IMR-90 (cell line): ENCODE measurements around the gene MLIP. TPM values are rescaled to one million over a fixed set of nuclear protein-coding genes. Genes with fewer than 3 reads are reported as not detected.

Experiments
- ATAC-seq: fragments of 200-7000 bp; cut with Tn5 transposase; 2 replicates; pipeline ENCODE4 v1.9.1; 2020; ENCODE audit warnings: low read depth, mild to moderate bottlenecking, moderate library complexity
- BruUV-seq: library from RNA; stranded (reverse); fragments of 400-500 nt; replicated peaks from 2 replicates; lab custom pipeline; 2021; lab: Mats Ljungman, UMichigan
- CTCF ChIA-PET: fragments of 300-600 bp; formaldehyde crosslinking; extraction: SDS; loops from one replicate; lab custom pipeline; 2021; ENCODE audit warnings: antibody characterized with exemption; lab: Yijun Ruan, JAX
- POLR2A ChIA-PET: fragments of 300-600 bp; sonication (Branson Sonifier 250); formaldehyde crosslinking; loops from one replicate; lab custom pipeline; 2022; ENCODE audit warnings: antibody characterized with exemption; ENCODE audit not compliant: unreplicated experiment; lab: Charles Lee
- DNase-seq: peaks from one replicate; pipeline ENCODE4 v3.0.0; 2013
- H2AFZ ChIP-seq: replicated peaks from 2 replicates; pipeline ENCODE3; 2013; ENCODE audit warnings: low read length, mild to moderate bottlenecking; ENCODE audit not compliant: poor library complexity
- H2AK5ac ChIP-seq: 2 replicates; pipeline ENCODE4 v1.6.1; 2013; ENCODE audit warnings: low read depth, low read length, inconsistent platforms
- H2AK9ac ChIP-seq: replicated peaks from 2 replicates; pipeline ENCODE3; 2013; ENCODE audit warnings: mild to moderate bottlenecking, low read depth, low read length, moderate library complexity; ENCODE audit not compliant: poor library complexity
- H2BK120ac ChIP-seq: 2 replicates; pipeline ENCODE4 v1.6.1; 2013; ENCODE audit warnings: low read depth, low read length, inconsistent platforms
- H2BK15ac ChIP-seq: 3 replicates; pipeline ENCODE4 v1.6.1; 2013; ENCODE audit warnings: low read depth, low read length, inconsistent platforms
- H2BK20ac ChIP-seq: 2 replicates; pipeline ENCODE4 v1.6.1; 2013; ENCODE audit warnings: low read depth, mild to moderate bottlenecking, inconsistent platforms, low read length, moderate library complexity
- H2BK5ac ChIP-seq: 2 replicates; pipeline ENCODE4 v1.6.1; 2013; ENCODE audit warnings: mild to moderate bottlenecking, low read depth, low read length, inconsistent platforms; ENCODE audit not compliant: poor library complexity, severe bottlenecking
- H3K14ac ChIP-seq: replicated peaks from 2 replicates; pipeline ENCODE4 v1.6.1; 2013; ENCODE audit warnings: low read depth, low read length, inconsistent platforms
- H3K18ac ChIP-seq: 2 replicates; pipeline ENCODE4 v1.6.1; 2013; ENCODE audit warnings: low read depth, low read length, control low read depth
- H3K23ac ChIP-seq: 2 replicates; pipeline ENCODE4 v1.6.1; 2013; ENCODE audit warnings: low read depth, low read length, inconsistent platforms
- H3K27ac ChIP-seq: 2 replicates; pipeline ENCODE4 v1.5.1; 2013; ENCODE audit warnings: mild to moderate bottlenecking, control low read depth, low read length; ENCODE audit not compliant: insufficient read depth
- H3K27me3 ChIP-seq: 2 replicates; pipeline ENCODE4 v1.6.1; 2013; ENCODE audit warnings: low read length; ENCODE audit not compliant: control insufficient read depth, insufficient read depth
- H3K36me3 ChIP-seq: 2 replicates; pipeline ENCODE4 v1.6.1; 2013; ENCODE audit warnings: low read length, mixed read lengths; ENCODE audit not compliant: control insufficient read depth, insufficient read depth
- H3K4ac ChIP-seq: 2 replicates; pipeline ENCODE4 v1.6.1; 2013; ENCODE audit warnings: low read depth, low read length, inconsistent platforms
- H3K4me1 ChIP-seq: 2 replicates; pipeline ENCODE4 v1.6.1; 2013; ENCODE audit warnings: low read length, mixed read lengths; ENCODE audit not compliant: control insufficient read depth, insufficient read depth
- H3K4me2 ChIP-seq: 2 replicates; pipeline ENCODE4 v1.6.1; 2013; ENCODE audit warnings: low read depth, mild to moderate bottlenecking, control low read depth, low read length, moderate library complexity
- H3K4me3 ChIP-seq: 2 replicates; pipeline ENCODE4 v1.5.1; 2013; ENCODE audit warnings: low read depth, mild to moderate bottlenecking, control low read depth, low read length, moderate library complexity; ENCODE audit not compliant: insufficient read depth
- H3K56ac ChIP-seq: 2 replicates; pipeline ENCODE4 v1.6.1; 2013; ENCODE audit warnings: low read length, inconsistent platforms; ENCODE audit not compliant: insufficient read depth; ENCODE audit errors: extremely low read depth
- H3K79me1 ChIP-seq, 2 experiments: 2 replicates each; pipeline ENCODE4 v1.6.1; 2013; ENCODE audit warnings: low read length in 2 of 2, inconsistent platforms in 1 of 2, low read depth in 1 of 2
- H3K9ac ChIP-seq: 2 replicates; pipeline ENCODE4 v1.6.1; 2013; ENCODE audit warnings: low read depth, low read length, control low read depth
- H3K9me1 ChIP-seq: 2 replicates; pipeline ENCODE4 v1.6.1; 2013; ENCODE audit warnings: low read length, inconsistent platforms; ENCODE audit not compliant: insufficient read depth
- H3K9me3 ChIP-seq: 2 replicates; pipeline ENCODE4 v1.6.1; 2013; ENCODE audit warnings: low read length; ENCODE audit not compliant: control insufficient read depth, insufficient read depth
- H4K20me1 ChIP-seq: 2 replicates; pipeline ENCODE4 v1.6.1; 2013; ENCODE audit warnings: low read length, inconsistent platforms; ENCODE audit not compliant: insufficient read depth
- H4K5ac ChIP-seq: 2 replicates; pipeline ENCODE4 v1.6.1; 2013; ENCODE audit warnings: mild to moderate bottlenecking, low read depth, low read length, control low read depth
- H4K8ac ChIP-seq, 2 experiments: 2 replicates each; pipeline ENCODE4 v1.6.1; 2013; ENCODE audit warnings: low read depth in 2 of 2, low read length in 2 of 2, control low read depth in 1 of 2, inconsistent platforms in 1 of 2
- H4K91ac ChIP-seq: 2 replicates; pipeline ENCODE4 v1.6.1; 2013; ENCODE audit warnings: low read depth, low read length, inconsistent platforms; ENCODE audit not compliant: insufficient read depth
- BHLHE40 ChIP-seq: fragments of 150-350 bp; IDR thresholded peaks from 2 replicates; pipeline ENCODE4 v1.6.1; 2016; ENCODE audit warnings: mild to moderate bottlenecking, low read depth, low read length
- CEBPB ChIP-seq: IDR thresholded peaks from 2 replicates; pipeline ENCODE4 v1.6.1; 2012; ENCODE audit warnings: low read depth, low read length, improper control_type of control experiment
- CHD1 ChIP-seq: IDR thresholded peaks from 2 replicates; pipeline ENCODE4 v1.6.1; 2012; ENCODE audit warnings: low read depth, low read length, improper control_type of control experiment
- FOS ChIP-seq: fragments of 150-350 bp; IDR thresholded peaks from 2 replicates; pipeline ENCODE4 v1.6.1; 2016; ENCODE audit warnings: low read depth, low read length
- MAFK ChIP-seq: IDR thresholded peaks from 2 replicates; pipeline ENCODE4 v1.6.1; 2012; ENCODE audit warnings: low read depth, low read length, improper control_type of control experiment
- MAZ ChIP-seq: IDR thresholded peaks from 2 replicates; pipeline ENCODE4 v1.6.1; 2012; ENCODE audit warnings: low read depth, mild to moderate bottlenecking, low read length, improper control_type of control experiment, moderate library complexity, borderline replicate concordance
- NFE2L2 ChIP-seq: fragments of 150-350 bp; IDR thresholded peaks from 2 replicates; pipeline ENCODE4 v1.6.1; 2016; ENCODE audit warnings: low read depth, mild to moderate bottlenecking, low read length
- POLR2A ChIP-seq: IDR thresholded peaks from 2 replicates; pipeline ENCODE4 v1.6.1; 2012; ENCODE audit warnings: mild to moderate bottlenecking, low read depth, low read length
- RAD21 ChIP-seq: IDR thresholded peaks from 2 replicates; pipeline ENCODE4 v1.6.1; 2012; ENCODE audit warnings: low read length, improper control_type of control experiment
- RCOR1 ChIP-seq: IDR thresholded peaks from 2 replicates; pipeline ENCODE4 v1.6.1; 2012; ENCODE audit warnings: mild to moderate bottlenecking, low read length, improper control_type of control experiment; ENCODE audit not compliant: insufficient replicate concordance
- RFX5 ChIP-seq: IDR thresholded peaks from 2 replicates; pipeline ENCODE4 v1.8.0; 2012; ENCODE audit warnings: low read depth, mild to moderate bottlenecking, low read length, moderate library complexity
- SMC3 ChIP-seq: fragments of 150-350 bp; IDR thresholded peaks from 2 replicates; pipeline ENCODE4 v1.6.1; 2016; ENCODE audit warnings: low read depth, mild to moderate bottlenecking, antibody characterized with exemption, low read length, moderate library complexity
- WGBS, 2 experiments: methylation state at CpG; one replicate each; pipeline versions ENCODE4 v1.1.5 to v1.1.7; 2013; ENCODE audit warnings: missing lambda C conversion rate in 2 of 2; ENCODE audit not compliant: insufficient read length in 1 of 2; ENCODE audit errors: extremely low coverage in 2 of 2; 5-methylcytosine and 5-hydroxymethylcytosine counted together
- dilution Hi-C: fragments of 300-500 bp; cut with HindIII; formaldehyde crosslinking; loops from one replicate; pipeline ENCODE4 v1.14.3; 2018; ENCODE audit warnings: low sequenced_read_pairs; ENCODE audit not compliant: unreplicated experiment
- in situ Hi-C: fragments of 300-500 bp; cut with MboI; formaldehyde crosslinking; loops from 3 replicates; pipeline ENCODE4 v1.14.3; 2019; ENCODE audit warnings: low sequenced_read_pairs, inconsistent platforms, mixed read lengths
- intact Hi-C: fragments of 100-400 bp; cut with micrococcal nuclease; formaldehyde crosslinking; loops from 2 replicates; pipeline ENCODE4 v1.10.0; 2022
- polyA plus RNA-seq, 3 experiments: library from polyadenylated mRNA; depleted of rRNA; stranded (reverse); fragments of >200 nt; gene quantifications; 2 replicates each; pipeline ENCODE4 v1.2.3, GENCODE V29; 2012; ENCODE audit warnings: low replicate concordance in 1 of 3
- total RNA-seq: library from RNA; depleted of rRNA; stranded (reverse); fragments of >200 nt; gene quantifications from 2 replicates; pipeline ENCODE4 v1.2.3, GENCODE V29; 2012
- TF ChIP-seq, protein P1 (sequence below): fragments of 150-350 bp; IDR thresholded peaks from 2 replicates; pipeline ENCODE4 v1.6.1; 2017; ENCODE audit warnings: mild to moderate bottlenecking, antibody characterized with exemption, low read length, low read depth
- TF ChIP-seq, protein P2 (sequence below): conservative IDR thresholded peaks from 2 replicates; pipeline ENCODE4 v1.5.1; 2012; ENCODE audit warnings: mild to moderate bottlenecking, low read depth, low read length, improper control_type of control experiment

The MLIP gene
- total and polyA plus RNA-seq, 2 of the 4 experiments (the other 2 are of a cell fraction): not detected

DNA sequence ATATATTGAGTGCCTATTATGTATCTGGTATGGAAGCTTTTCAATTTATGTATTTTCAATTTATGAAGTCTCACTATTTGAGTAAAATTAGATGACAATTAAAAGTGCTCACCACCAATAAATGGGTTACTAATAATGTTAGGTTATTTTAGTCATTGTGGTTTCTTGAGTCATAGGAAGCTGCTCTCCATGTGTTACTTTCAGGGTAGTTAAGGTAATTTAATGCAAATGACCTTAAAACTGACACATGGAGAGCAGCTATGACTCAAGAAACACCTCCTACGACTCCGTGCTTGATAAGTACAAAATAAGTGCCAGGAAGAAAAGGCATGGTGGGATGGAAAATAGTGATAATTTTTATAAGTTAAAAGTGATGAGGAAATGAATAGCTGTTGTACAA is 180.5 kb downstream of the MLIP start:
- peaks cover 4% of the 10 kb centered on the region; the same call in 1 of the 2 replicates for H3K9me1 ChIP-seq
- H3K56ac ChIP-seq: no peak overlapping the region
- H2BK5ac ChIP-seq: no peak overlapping the region
- in situ Hi-C loops: no loop called here
- H3K14ac ChIP-seq: no peak overlapping the region
- H3K36me3 ChIP-seq: no peaks in the 10 kb centered on the region
- no peak for TF ChIP-seq MAFK
- TF ChIP-seq CHD1: no peak
- no peak for TF ChIP-seq SMC3
- TF ChIP-seq FOS: no peak
- TF ChIP-seq, protein P1, sequence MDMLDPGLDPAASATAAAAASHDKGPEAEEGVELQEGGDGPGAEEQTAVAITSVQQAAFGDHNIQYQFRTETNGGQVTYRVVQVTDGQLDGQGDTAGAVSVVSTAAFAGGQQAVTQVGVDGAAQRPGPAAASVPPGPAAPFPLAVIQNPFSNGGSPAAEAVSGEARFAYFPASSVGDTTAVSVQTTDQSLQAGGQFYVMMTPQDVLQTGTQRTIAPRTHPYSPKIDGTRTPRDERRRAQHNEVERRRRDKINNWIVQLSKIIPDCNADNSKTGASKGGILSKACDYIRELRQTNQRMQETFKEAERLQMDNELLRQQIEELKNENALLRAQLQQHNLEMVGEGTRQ: no peak
- no peak for TF ChIP-seq BHLHE40
- TF ChIP-seq RCOR1: no peak
- TF ChIP-seq MAZ: no peak
- TF ChIP-seq POLR2A: no peak
- no peak for TF ChIP-seq RAD21
- no peak for TF ChIP-seq NFE2L2
- TF ChIP-seq, protein P2, sequence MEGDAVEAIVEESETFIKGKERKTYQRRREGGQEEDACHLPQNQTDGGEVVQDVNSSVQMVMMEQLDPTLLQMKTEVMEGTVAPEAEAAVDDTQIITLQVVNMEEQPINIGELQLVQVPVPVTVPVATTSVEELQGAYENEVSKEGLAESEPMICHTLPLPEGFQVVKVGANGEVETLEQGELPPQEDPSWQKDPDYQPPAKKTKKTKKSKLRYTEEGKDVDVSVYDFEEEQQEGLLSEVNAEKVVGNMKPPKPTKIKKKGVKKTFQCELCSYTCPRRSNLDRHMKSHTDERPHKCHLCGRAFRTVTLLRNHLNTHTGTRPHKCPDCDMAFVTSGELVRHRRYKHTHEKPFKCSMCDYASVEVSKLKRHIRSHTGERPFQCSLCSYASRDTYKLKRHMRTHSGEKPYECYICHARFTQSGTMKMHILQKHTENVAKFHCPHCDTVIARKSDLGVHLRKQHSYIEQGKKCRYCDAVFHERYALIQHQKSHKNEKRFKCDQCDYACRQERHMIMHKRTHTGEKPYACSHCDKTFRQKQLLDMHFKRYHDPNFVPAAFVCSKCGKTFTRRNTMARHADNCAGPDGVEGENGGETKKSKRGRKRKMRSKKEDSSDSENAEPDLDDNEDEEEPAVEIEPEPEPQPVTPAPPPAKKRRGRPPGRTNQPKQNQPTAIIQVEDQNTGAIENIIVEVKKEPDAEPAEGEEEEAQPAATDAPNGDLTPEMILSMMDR: no peak
- TF ChIP-seq RFX5: no peak
- TF ChIP-seq CEBPB: no peak
- H3K4me1 ChIP-seq: peaks cover 2% of the 10 kb centered on the region
- intact Hi-C loops: no loop called here
- WGBS, 2 experiments: no CpG with 5 or more reads among the region's 2 CpGs
- H3K79me1 ChIP-seq: no peaks in the 10 kb centered on the region
- no peak for ATAC-seq
- H3K9me3 ChIP-seq: no peaks in the 10 kb centered on the region
- ChIA-PET POLR2A (interaction anchor here (0.5 kb wide), 1 partner anchor 560 kb away, joined by 7 read pairs; no protein-coding TSS in a partner anchor), CTCF (no interaction called here)
- H2AK5ac ChIP-seq: no peak overlapping the region
- no peak overlapping the region; a peak in 1 of 4 replicates for H4K8ac ChIP-seq
- dilution Hi-C loops: no loop called here
- H3K18ac ChIP-seq: no peak overlapping the region
- no peak overlapping the region for H4K5ac ChIP-seq
- H3K9ac ChIP-seq: no peak overlapping the region
- no peak overlapping the region for H3K27ac ChIP-seq
- H3K4me2 ChIP-seq: no peak overlapping the region
- no peak overlapping the region for H2BK20ac ChIP-seq
- H2AK9ac ChIP-seq: no peak overlapping the region
- BruUV-seq: no TSS peak
- no peak overlapping the region for H2BK120ac ChIP-seq
- peak; percentile 66 for DNase-seq
- no peak overlapping the region for H2BK15ac ChIP-seq
- no peaks in the 10 kb centered on the region for H3K27me3 ChIP-seq
- no peak overlapping the region for H3K23ac ChIP-seq
- H2AFZ ChIP-seq: no peak overlapping the region
- H3K4ac ChIP-seq: no peak overlapping the region
- H4K91ac ChIP-seq: no peak overlapping the region
- H4K20me1 ChIP-seq: no peaks in the 10 kb centered on the region
- H3K4me3 ChIP-seq: no peak overlapping the region
